Immature natural killer cell (primary cell): ENCODE results near the gene MILR1. TPM values are rescaled to one million over a fixed set of nuclear protein-coding genes. Genes with fewer than 3 reads are reported as not detected.
"Not testable (repeated sequence)": the region's sequence is repeated elsewhere in the genome, so short reads cannot be mapped to it uniquely, and the experiment has no call there.

Source experiments
- DNase-seq, 3 donors: peaks; one replicate each; pipeline ENCODE4 v3.0.0; 2022; ENCODE audit warnings: mixed read lengths in 1 of 3
- H3K27ac Mint-ChIP-seq, 6 donors: one replicate each; pipeline ENCODE4 v1.8.0; 2020; ENCODE audit warnings: mixed read lengths in 6 of 6, mild to moderate bottlenecking in 5 of 6, inconsistent platforms in 4 of 6, moderate library complexity in 3 of 6
- H3K27me3 Mint-ChIP-seq, 3 donors: one replicate each; pipeline ENCODE4 v1.8.0; 2020 to 2021; ENCODE audit warnings: low read depth in 3 of 3, mild to moderate bottlenecking in 3 of 3, mixed read lengths in 3 of 3, moderate library complexity in 3 of 3, inconsistent platforms in 1 of 3
- H3K36me3 Mint-ChIP-seq, 3 donors: one replicate each; pipeline ENCODE4 v1.8.0; 2020; ENCODE audit warnings: mixed read lengths in 3 of 3, inconsistent platforms in 2 of 3, mild to moderate bottlenecking in 2 of 3
- H3K4me1 Mint-ChIP-seq, 2 donors: one replicate each; pipeline ENCODE4 v1.8.0; 2020; ENCODE audit warnings: inconsistent platforms in 2 of 2, mild to moderate bottlenecking in 2 of 2, mixed read lengths in 2 of 2, moderate library complexity in 1 of 2
- H3K4me3 Mint-ChIP-seq, 5 donors: one replicate each; pipeline ENCODE4 v1.8.0; 2020; ENCODE audit warnings: mild to moderate bottlenecking in 5 of 5, mixed read lengths in 5 of 5, inconsistent platforms in 3 of 5, moderate library complexity in 3 of 5
- H3K9me3 Mint-ChIP-seq, 6 donors: one replicate each; pipeline ENCODE4 v1.8.0; 2020; ENCODE audit warnings: mild to moderate bottlenecking in 6 of 6, mixed read lengths in 6 of 6, inconsistent platforms in 4 of 6, moderate library complexity in 3 of 6
- polyA plus RNA-seq, 3 donors: library from polyadenylated mRNA; unstranded; fragments of 300-500 nt; fragmentation: Illumina TruSeq; gene quantifications; one replicate each; pipeline ENCODE4 v1.2.3, GENCODE V29; 2021

MILR1 gene
- polyA plus RNA-seq, 3 donors from 2014 or later: 1.8 to 9.6 TPM; not detected in 1

DNA sequence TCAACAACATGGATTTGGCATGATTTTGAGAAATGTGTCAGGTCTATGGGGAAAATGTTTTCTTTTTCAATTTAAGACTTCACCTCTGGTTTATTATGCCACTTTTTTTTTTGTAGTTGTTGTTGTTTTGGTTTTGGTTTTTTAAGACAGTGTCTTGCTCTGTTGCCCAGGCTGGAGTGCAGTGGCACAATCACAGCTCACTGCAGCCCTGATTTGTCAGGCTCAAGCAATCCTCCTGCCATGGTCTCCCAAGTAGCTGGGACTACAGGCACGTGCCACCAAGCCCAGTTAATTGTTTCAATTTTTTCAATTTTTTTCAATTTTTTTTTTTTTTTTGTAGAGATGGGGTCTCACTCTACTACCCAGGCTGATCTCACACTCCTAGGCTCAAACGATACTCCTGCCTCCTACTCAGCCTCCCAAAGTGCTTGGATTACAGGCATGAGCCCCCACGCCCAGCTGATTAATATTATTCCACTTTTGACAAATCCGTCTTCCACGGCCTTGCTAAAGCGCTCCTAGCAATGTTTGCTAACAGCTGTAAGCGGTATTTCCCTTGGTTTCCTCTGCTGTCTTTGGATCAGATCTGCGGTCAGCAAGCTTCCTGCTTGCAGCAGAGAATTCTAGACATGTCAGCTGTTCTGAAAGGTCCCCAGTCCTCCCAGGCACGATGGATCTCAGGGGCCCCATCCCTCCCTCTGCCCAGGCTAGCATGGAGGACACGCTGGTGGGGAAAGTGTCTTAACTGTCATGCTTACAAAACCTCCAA is 7.0 kb upstream of the MILR1 start:
- peaks cover 15 to 25% of the 10 kb centered on the region in 2 donors for H3K4me1 Mint-ChIP-seq
- peak overlapping the region; percentile 61 to 76 (median 64) for H3K4me3 Mint-ChIP-seq
- peaks cover 0 to 3% (median 0%) of the 10 kb centered on the region in 3 donors for H3K27me3 Mint-ChIP-seq
- H3K9me3 Mint-ChIP-seq: peaks cover 8 to 28% (median 17%) of the 10 kb centered on the region in 6 donors
- peak in 1 of 3 donors; percentile 24 for DNase-seq
- peak overlapping the region; percentile 5 to 88 (median 71) for H3K27ac Mint-ChIP-seq
- H3K36me3 Mint-ChIP-seq: peaks cover 13 to 20% (median 14%) of the 10 kb centered on the region in 3 donors

GRCh38 chr17:64442541-64442971 is 6.4 kb upstream of the MILR1 start:
- Mint-ChIP-seq H3K4me3 (peak overlapping the region; percentile 61 to 76 (median 64)), H3K4me1 (peaks cover 15 to 25% of the 10 kb centered on the region in 2 donors), H3K27ac (peak overlapping the region in 5 of 6 donors; percentile 5 to 88 (median 40)), H3K9me3 (peaks cover 9 to 22% (median 14%) of the 10 kb centered on the region in 6 donors), H3K27me3 (peaks cover 0 to 3% (median 0%) of the 10 kb centered on the region in 3 donors), H3K36me3 (peaks cover 10 to 14% (median 11%) of the 10 kb centered on the region in 3 donors)
- no peak for DNase-seq

GRCh38 chr17:64443086-64443760 is 5.7 kb upstream of the MILR1 start:
- Mint-ChIP-seq H3K27me3 (peaks cover 0 to 3% (median 0%) of the 10 kb centered on the region in 3 donors), H3K4me1 (peaks cover 15 to 25% of the 10 kb centered on the region in 2 donors), H3K4me3 (no peak overlapping the region), H3K27ac (peak overlapping the region in 1 of 6 donors; percentile 12), H3K9me3 (peaks cover 6 to 15% (median 10%) of the 10 kb centered on the region in 6 donors), H3K36me3 (peaks cover 9 to 11% (median 11%) of the 10 kb centered on the region in 3 donors)
- no peak for DNase-seq

DNA sequence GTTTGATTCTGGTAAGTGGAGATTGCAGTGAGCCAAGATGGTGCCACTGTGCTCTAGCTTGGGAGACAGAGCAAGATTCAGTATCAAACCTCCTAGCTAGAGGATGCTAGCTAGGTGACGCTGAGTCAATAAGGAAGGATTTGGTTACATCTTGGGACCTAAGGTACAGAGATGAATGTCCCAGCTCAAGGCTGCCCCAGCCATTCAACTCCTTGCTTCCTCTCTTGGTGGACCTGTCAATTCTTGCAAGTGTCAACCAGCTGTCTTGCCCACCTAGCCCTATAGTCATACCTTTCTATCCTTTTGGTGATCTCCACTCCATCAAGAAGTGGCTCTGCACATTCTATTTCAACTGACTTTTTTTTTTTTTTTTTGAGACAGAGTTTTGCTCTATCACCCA is 1.4 kb upstream of the MILR1 start:
- no peak overlapping the region for H3K4me3 Mint-ChIP-seq
- H3K4me1 Mint-ChIP-seq: peaks cover 8 to 16% of the 10 kb centered on the region in 2 donors
- peaks cover 0 to 1% (median 0%) of the 10 kb centered on the region in 6 donors for H3K9me3 Mint-ChIP-seq
- H3K27me3 Mint-ChIP-seq: peaks cover 0 to 2% (median 2%) of the 10 kb centered on the region in 3 donors
- H3K27ac Mint-ChIP-seq: no peak overlapping the region
- no peaks in the 10 kb centered on the region for H3K36me3 Mint-ChIP-seq
- DNase-seq: no peak

DNA sequence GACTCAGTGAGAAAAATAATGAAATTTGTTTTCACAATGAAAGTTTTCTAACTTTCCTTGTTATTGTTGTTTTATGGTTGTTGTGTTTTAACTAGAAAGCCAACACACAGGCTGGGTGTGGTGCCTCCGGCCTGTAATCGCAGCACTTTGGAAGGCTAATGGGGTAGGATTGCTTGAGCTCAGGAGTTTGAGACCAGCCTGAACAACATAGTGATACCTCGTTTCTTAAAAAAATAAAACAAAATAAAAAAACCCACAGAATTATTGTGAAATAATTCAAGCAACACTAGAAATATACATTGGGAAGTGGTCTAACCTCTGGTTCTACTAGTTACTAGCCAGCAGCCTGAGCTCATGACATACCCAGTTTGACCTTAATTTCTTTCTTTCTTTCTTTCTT is 630 bp downstream of the MILR1 start:
- Mint-ChIP-seq H3K4me1 (peaks cover 4 to 8% of the 10 kb centered on the region in 2 donors), H3K27me3 (peaks cover 1 to 2% (median 2%) of the 10 kb centered on the region in 3 donors), H3K9me3 (peaks cover 0 to 1% (median 0%) of the 10 kb centered on the region in 6 donors), H3K4me3 (no peak overlapping the region), H3K27ac (peak overlapping the region in 1 of 6 donors; percentile 11), H3K36me3 (no peaks in the 10 kb centered on the region)
- DNase-seq: no peak

GRCh38 chr17:64455993-64456885 is 7.3 kb downstream of the MILR1 start:
- Mint-ChIP-seq H3K36me3 (no peaks in the 10 kb centered on the region), H3K27ac (peak overlapping the region; percentile 62 to 86 (median 82)), H3K4me3 (peak overlapping the region in 4 of 5 donors; percentile 30 to 70 (median 54)), H3K27me3 (peaks cover 0 to 1% (median 0%) of the 10 kb centered on the region in 3 donors), H3K4me1 (peaks cover 16 to 20% of the 10 kb centered on the region in 2 donors), H3K9me3 (peaks cover 0 to 2% (median 0%) of the 10 kb centered on the region in 6 donors)
- peak in 1 of 3 donors; percentile 18 for DNase-seq

DNA sequence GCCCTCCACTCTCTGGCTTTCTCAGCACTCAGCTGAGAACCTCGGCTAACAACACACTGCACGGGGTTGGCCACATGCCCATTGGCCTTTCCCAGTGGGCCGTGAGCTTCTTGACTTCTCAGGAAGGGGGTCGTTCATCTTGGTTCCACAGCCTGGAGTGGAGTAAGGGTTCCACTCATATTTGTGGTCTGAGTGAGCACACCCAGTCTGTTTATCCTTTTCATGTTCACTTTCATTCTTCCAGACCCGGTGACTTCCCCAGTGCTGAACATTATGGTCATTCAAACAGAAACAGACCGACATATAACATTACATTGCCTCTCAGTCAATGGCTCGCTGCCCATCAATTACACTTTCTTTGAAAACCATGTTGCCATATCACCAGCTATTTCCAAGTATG is 8.2 kb downstream of the MILR1 start:
- Mint-ChIP-seq H3K27me3 (peaks cover 0 to 1% (median 0%) of the 10 kb centered on the region in 3 donors), H3K4me1 (peaks cover 16 to 20% of the 10 kb centered on the region in 2 donors), H3K4me3 (no peak overlapping the region), H3K36me3 (no peaks in the 10 kb centered on the region), H3K27ac (peak overlapping the region in 2 of 6 donors; percentile 3 to 6), H3K9me3 (peaks cover 0 to 2% (median 0%) of the 10 kb centered on the region in 6 donors)
- DNase-seq: no peak

- H3K36me3 Mint-ChIP-seq: no peaks in the 10 kb centered on the region
- no peak overlapping the region for H3K27ac Mint-ChIP-seq
- no peak overlapping the region for H3K4me3 Mint-ChIP-seq
- peaks cover 0 to 2% (median 0%) of the 10 kb centered on the region in 6 donors for H3K9me3 Mint-ChIP-seq
- no peaks in the 10 kb centered on the region for H3K27me3 Mint-ChIP-seq
- peaks cover 16 to 20% of the 10 kb centered on the region in 2 donors for H3K4me1 Mint-ChIP-seq
- no peak for DNase-seq
Observed at GRCh38 chr17:64458756-64459155, 9.8 kb downstream of the MILR1 start.

GRCh38 chr17:64459284-64459747 is 10.4 kb downstream of the MILR1 start:
- no peak for DNase-seq
- Mint-ChIP-seq H3K27ac (no peak overlapping the region), H3K9me3 (peaks cover 0 to 2% (median 0%) of the 10 kb centered on the region in 6 donors), H3K4me3 (no peak overlapping the region), H3K4me1 (peaks cover 16 to 20% of the 10 kb centered on the region in 2 donors), H3K27me3 (no peaks in the 10 kb centered on the region), H3K36me3 (no peaks in the 10 kb centered on the region)

- H3K27me3 Mint-ChIP-seq, H3K27ac Mint-ChIP-seq, H3K9me3 Mint-ChIP-seq: not testable (repeated sequence)
Observed at GRCh38 chr17:64459818-64460217, 10.9 kb downstream of the MILR1 start.

GRCh38 chr17:64460955-64461354 is 12.0 kb downstream of the MILR1 start:
- Mint-ChIP-seq H3K36me3 (no peaks in the 10 kb centered on the region), H3K4me1 (peaks cover 12 to 14% of the 10 kb centered on the region in 2 donors), H3K27ac (no peak overlapping the region)

More at GRCh38 chr17:64459818-64460217, 10.9 kb downstream of the MILR1 start:
- DNase-seq, H3K4me3 Mint-ChIP-seq, H3K36me3 Mint-ChIP-seq: not testable (repeated sequence)
- H3K4me1 Mint-ChIP-seq: peaks cover 16 to 18% of the 10 kb centered on the region in 2 donors

GRCh38 chr17:64461788-64462187 is 12.9 kb downstream of the MILR1 start:
- DNase-seq: no peak
- peaks cover 6% of the 10 kb centered on the region in 2 donors for H3K4me1 Mint-ChIP-seq
- H3K9me3 Mint-ChIP-seq: peaks cover 0 to 2% (median 0%) of the 10 kb centered on the region in 6 donors
- no peak overlapping the region for H3K27ac Mint-ChIP-seq
- H3K4me3 Mint-ChIP-seq: no peak overlapping the region
- H3K36me3 Mint-ChIP-seq: no peaks in the 10 kb centered on the region
- peaks cover 0 to 3% (median 1%) of the 10 kb centered on the region in 3 donors for H3K27me3 Mint-ChIP-seq

More at GRCh38 chr17:64460955-64461354, 12.0 kb downstream of the MILR1 start:
- peaks cover 0 to 1% (median 0%) of the 10 kb centered on the region in 3 donors for H3K27me3 Mint-ChIP-seq
- no peak for DNase-seq
- no peak overlapping the region for H3K4me3 Mint-ChIP-seq
- H3K9me3 Mint-ChIP-seq: peaks cover 0 to 2% (median 0%) of the 10 kb centered on the region in 6 donors
